Dermis blood vessel endothelial cell (primary cell): ENCODE data around the gene TSG101. TPM values are rescaled to one million over a fixed set of nuclear protein-coding genes. Genes with fewer than 3 reads are reported as not detected.

ENCODE experiments used
- DNase-seq: peaks from one replicate; pipeline ENCODE4 v3.0.0; 2010
- total RNA-seq: library from RNA; depleted of rRNA; stranded (reverse); fragments of >200 nt; gene quantifications from 2 replicates; pipeline ENCODE4 v1.2.3, GENCODE V29; 2014

The TSG101 gene
- total RNA-seq, 1 donor from 2014 or later, result 68.2 TPM

DNA sequence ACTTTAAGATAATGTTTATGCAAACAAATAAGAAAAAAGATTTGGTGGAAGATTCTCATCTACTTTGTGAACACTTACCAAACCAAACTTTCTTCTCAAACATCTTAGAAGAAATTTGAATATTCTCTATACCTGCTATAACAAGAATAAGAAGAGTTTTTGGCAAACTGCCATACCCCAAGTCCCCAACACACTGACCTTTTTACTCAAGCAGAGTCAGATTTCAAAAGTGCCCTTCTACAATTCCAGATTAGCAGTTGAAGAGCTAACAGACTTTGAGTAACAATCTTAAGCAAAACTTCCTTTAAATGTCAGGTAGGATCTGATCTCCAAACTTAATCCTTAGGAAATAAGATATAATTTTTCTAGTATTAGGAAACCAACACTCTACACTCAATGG lies 33.9 kb downstream of the TSG101 start:
- no peak for DNase-seq

DNA sequence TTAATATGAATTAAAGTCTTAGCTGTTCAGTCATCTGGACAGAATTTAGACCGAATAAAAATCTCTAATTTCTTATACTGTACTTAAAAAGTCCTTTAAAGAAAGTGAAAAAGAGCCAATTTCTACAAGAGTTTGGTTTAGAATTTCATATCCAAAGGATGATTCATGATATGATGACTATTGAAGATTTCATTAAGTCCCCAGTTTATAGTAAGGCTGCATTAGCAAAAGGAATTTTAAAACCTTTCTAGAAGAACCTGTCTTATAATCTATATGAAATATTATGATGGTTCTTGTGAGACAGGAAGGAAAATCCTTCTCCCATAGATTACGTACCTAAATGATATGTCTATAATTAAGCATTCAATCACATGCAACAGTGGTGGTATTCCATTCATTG lies 34.8 kb downstream of the TSG101 start:
- DNase-seq, result no peak

- no peak for DNase-seq
Measured at GRCh38 chr11:18490736-18491485, 35.8 kb downstream of the TSG101 start.

- no peak for DNase-seq
Measured at GRCh38 chr11:18490319-18490718, 36.4 kb downstream of the TSG101 start.

- no peak for DNase-seq
Measured at GRCh38 chr11:18485913-18486528, 40.7 kb downstream of the TSG101 start.

DNA sequence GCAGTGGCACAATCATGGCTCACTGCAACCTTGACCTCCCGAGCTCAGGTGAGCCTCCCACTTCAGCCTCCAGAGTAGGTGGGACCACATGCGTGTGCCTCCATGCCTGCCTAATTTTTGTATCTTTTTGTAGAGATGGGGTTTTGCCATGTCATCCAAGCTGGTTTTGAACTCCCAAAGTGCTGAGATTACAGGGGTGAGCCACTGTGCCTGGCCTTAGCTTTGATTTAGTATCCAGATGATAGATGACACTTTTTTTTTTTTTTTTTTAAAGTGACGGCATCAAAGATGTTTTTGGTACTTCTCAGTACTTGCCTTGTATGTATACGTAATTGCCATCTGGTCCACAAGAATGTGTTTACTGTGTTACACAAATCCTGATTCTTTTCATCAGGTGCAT lies 47.7 kb downstream of the TSG101 start:
- DNase-seq, result no peak

DNA sequence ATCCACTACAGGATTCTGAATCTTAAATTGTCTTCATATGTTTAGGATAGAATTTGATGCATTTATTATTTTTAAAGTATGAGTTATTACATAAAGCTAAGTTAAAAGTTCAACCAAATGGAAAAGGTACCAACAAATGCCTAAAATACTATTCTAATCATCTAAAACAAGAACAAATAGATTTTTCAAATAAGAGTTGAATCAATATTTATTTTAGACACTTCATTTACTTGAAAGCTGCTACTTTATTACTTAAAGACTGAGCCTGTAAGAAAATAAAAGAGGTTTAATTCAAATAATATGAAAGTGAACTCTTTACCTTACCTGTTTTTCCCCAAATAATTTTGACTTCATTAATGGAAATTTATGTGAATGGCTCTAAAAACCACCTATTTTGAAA lies 54.2 kb downstream of the TSG101 start:
- no peak for DNase-seq

- DNase-seq, result no peak
Measured at GRCh38 chr11:18471995-18472394, 54.7 kb downstream of the TSG101 start.

DNA sequence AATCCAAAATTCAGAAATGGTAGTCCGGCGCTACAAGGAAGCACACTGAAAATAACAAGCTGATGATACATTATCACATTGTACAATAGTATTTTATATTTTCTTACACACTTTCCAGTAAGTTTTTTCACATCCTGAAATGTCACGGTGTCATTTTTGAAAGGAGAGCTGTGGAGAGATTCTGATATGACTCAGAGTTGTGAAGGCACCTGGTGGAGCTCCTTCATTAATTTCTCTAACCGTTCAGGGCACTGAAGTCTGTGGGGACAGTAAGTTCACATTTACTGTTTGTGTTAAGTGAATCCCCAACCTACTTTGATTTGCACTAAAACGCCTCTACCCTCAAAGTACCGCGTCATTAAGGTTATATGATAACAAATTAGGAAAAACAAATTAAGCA lies 57.8 kb downstream of the TSG101 start:
- DNase-seq, result no peak

DNA sequence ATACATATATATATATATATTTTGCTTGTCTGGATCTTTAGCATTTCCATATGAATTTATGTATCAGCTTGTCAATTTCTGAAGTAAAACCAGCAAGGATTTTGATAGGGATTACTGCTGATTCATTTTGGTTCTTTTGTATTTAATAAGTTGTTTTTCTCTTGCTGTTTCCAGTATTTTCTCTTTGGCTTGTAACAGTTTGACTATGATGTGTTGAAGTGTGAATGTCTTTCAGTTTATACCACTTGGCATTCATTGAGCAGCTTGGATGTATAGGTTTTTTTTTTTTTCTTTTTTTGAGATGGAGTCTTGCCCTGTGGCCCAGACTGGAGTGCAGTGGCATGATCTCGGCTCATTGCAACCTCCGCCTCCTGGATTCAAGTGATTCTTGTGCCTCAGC lies 58.7 kb downstream of the TSG101 start:
- DNase-seq, result no peak

GRCh38 chr11:18466402-18466801 lies 60.3 kb downstream of the TSG101 start:
- no peak for DNase-seq

GRCh38 chr11:18463439-18463838 lies 63.3 kb downstream of the TSG101 start:
- DNase-seq, result no peak

DNA sequence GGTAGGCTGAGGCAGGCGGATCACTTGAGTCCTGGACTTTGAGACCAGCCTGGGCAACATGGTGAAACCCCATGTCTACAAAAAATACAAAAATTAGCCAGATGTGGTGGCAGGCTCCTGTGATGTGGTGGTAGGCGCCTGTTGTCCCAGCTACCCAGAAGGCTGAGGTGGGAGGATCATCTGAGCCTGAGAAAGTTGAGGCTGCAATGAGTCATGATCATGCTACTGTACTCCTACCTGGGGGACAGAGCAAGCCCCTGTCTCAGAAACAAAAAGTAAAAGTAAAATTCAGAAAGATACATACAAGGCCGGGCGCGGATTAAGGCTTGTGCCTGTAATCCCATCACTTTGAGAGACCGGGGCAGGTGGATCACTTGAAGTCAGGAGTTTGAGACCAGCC lies 64.8 kb downstream of the TSG101 start:
- DNase-seq, result no peak

- DNase-seq, result no peak
Measured at GRCh38 chr11:18459634-18460033, 67.1 kb downstream of the TSG101 start.

DNA sequence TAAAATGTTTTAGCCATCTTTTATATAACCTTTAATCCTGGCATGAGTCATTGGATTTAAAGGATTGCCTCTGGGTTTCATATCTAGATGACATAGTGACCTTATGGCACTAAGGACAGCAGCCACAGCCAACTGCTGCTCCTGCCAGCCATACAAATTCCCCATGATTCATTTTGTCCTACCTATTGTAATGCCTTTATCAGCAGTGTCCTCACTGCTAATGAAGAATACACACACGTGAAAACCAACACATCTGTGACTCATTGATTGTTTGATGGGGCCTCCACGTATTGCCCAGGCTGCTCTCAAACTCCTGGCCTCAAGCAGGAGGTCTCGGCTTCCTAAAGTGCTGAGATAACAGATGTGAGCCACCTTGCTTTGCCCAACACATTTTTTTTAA lies 69.3 kb downstream of the TSG101 start:
- peak; percentile 82 for DNase-seq

- no peak for DNase-seq
Measured at GRCh38 chr11:18455686-18456372, 70.9 kb downstream of the TSG101 start, which contains the start of gene LDHAL6A. TSS of gene LDHAL6A (plus strand) at chr11:18455856. CDS start at chr11:18456681, 825 bp downstream.

GRCh38 chr11:18452927-18453326 lies 73.8 kb downstream of the TSG101 start:
- DNase-seq, result no peak

DNA sequence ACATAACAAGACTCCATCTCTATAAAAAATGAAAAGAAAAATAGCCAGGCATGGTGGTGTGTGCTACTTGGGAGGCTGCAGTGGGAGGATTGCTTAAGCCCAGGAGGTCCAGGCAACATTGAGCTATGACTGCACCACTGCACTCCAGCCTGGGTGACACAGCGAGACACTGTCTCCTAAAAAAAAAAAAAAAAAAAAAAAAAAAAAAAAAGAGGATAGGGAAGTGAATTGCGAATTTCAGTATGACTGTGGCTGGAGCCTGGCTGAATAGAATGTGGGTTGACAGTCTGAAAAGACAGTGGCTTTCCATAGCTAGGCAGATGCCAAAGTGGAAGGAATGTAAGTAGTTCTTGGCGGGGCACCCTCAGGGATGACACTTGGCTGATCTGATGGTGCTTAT lies 77.5 kb downstream of the TSG101 start:
- no peak for DNase-seq

DNA sequence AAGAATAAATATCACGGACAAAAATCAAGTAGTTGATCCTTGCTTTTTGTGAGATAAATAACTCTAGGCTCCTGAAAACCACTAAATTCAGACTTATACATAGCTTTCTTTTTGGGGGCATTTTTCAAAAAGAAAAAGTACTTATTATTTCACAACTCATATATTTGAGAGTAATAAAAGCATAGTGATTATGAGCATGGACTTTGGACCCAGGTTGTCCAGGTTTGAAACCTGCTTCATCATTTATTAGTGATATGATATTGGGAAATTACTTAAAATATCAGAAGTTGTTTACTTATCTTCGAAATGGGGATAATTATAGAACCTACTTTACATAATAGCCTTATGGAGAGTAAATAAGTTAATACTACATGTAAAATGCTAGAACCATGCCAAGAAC lies 88.1 kb downstream of the TSG101 start:
- DNase-seq, result no peak
